ENCODE data around the gene ZCCHC2. TPM values are rescaled to one million over a fixed set of nuclear protein-coding genes. Genes with fewer than 3 reads are reported as not detected.

Gene ZCCHC2
- total and polyA plus RNA-seq, 9 of the 15 experiments (the other 6 are each of a cell fraction or from before 2014, with no cell fraction given), result 1.0 to 9.2 (median 6.0) TPM

GRCh38 chr18:62522178-62522503 lies 684 bp upstream of the ZCCHC2 start:
- BruUV-seq (replicated peaks), result no TSS peak
- Histone ChIP-seq H3K27ac (ENCODE audit: extremely low read depth, low read depth, low read length) (peak overlapping the region; percentile 82), H3K9me1 (ENCODE audit: control insufficient read depth, insufficient read depth, low read length) (no peaks in the 10 kb centered on the region), H3K4me3 (peak overlapping the region; percentile 86), H3K27me3 (ENCODE audit: control insufficient read depth in 2 of 2, insufficient read depth in 2 of 2, low read length in 2 of 2) (no peaks in the 10 kb centered on the region), H3K4me2 (ENCODE audit: insufficient read depth, low read length) (peak overlapping the region; percentile 79), H4K20me1 (replicated peaks; ENCODE audit: control insufficient read depth, insufficient read depth, low read length) (no peaks in the 10 kb centered on the region), H3K9ac (ENCODE audit: insufficient read depth in 1 of 2, low read depth in 2 of 2, low read length in 2 of 2) (peak overlapping the region; percentile 75 to 94), H2AFZ (ENCODE audit: low read depth, low read length) (peak overlapping the region; percentile 87), H3K36me3 (ENCODE audit: control insufficient read depth, insufficient read depth, low read length) (no peaks in the 10 kb centered on the region), H3K4me1 (replicated peaks in 1 of 2; ENCODE audit: control insufficient read depth in 2 of 2, insufficient read depth in 2 of 2, low read length in 2 of 2) (peaks cover 20 to 32% of the 10 kb centered on the region in 2 experiments; a peak in 4 of 5 replicates), H3K79me2 (ENCODE audit: control insufficient read depth, insufficient read depth, low read length) (peaks cover 36% of the 10 kb centered on the region), H3K9me3 (replicated peaks; ENCODE audit: control insufficient read depth, insufficient read depth, low read depth, low read length) (no peaks in the 10 kb centered on the region)
- WGBS (ENCODE audit: insufficient coverage, low coverage, missing lambda C conversion rate), result under 1% methylated on average over 15 of the region's 32 CpGs
- FAIRE-seq (no peak), ATAC-seq (peak; percentile 14), DNase-seq (ENCODE audit: extremely low read depth in 1 of 4, low spot score in 3 of 4) (peak in 1 of 4 experiments; percentile 36)
- ChIA-PET POLR2A (interaction anchor here (0.6 to 1.1 kb wide), 4 partner anchors 25 to 192 kb away, joined by 3 read pairs; no protein-coding TSS in a partner anchor), CTCF (ENCODE audit: low intra/inter-chr PET ratio) (interaction anchor here (0.6 kb wide), 1 partner anchor 62 kb away, joined by 3 read pairs; no protein-coding TSS in a partner anchor)
- peak; percentile 34; the same call in 1 of the 2 replicates for TF ChIP-seq GATAD2B (IDR thresholded peaks at IDR 0.05; ENCODE audit: borderline replicate concordance)
- TF ChIP-seq ZNF75A (CRISPR knock-in tag; IDR thresholded peaks at IDR 0.05), result no peak
- TF ChIP-seq ELK3 (CRISPR knock-in tag; IDR thresholded peaks at IDR 0.05), result no peak
- no peak for TF ChIP-seq ZHX1 (conservative IDR thresholded peaks at IDR 0.05; ENCODE audit: low read length)
- TF ChIP-seq E2F6 (IDR thresholded peaks at IDR 0.05; ENCODE audit: borderline replicate concordance in 1 of 2, extremely low read depth in 1 of 2, insufficient read depth in 1 of 2, insufficient read length in 1 of 2, low read depth in 1 of 2, low read length in 1 of 2, poor library complexity in 1 of 2, severe bottlenecking in 1 of 2), result peak in 1 of 2 experiments; percentile 31
- TF ChIP-seq MYBL2 (IDR thresholded peaks at IDR 0.05; ENCODE audit: low read depth), result no peak
- TF ChIP-seq MYBL2 (CRISPR knock-in tag; IDR thresholded peaks at IDR 0.05; ENCODE audit: borderline replicate concordance), result no peak
- peak; percentile 20 for TF ChIP-seq SAP30 (IDR thresholded peaks at IDR 0.05; ENCODE audit: borderline replicate concordance, insufficient read depth, low read depth, low read length, poor library complexity, severe bottlenecking)
- TF ChIP-seq NRF1 (conservative IDR thresholded peaks at IDR 0.05 in 1 of 2, IDR thresholded peaks at IDR 0.05 in 1 of 2), result peak; percentile 80 to 84; a peak in 2 of 4 replicates
- in situ Hi-C loops (cut with MboI), result no loop called here
- intact Hi-C loops (cut with micrococcal nuclease), result no loop called here

Measured in K562 (cell line).